Right kidney (tissue), 9 donors: ENCODE measurements around the gene AKR1B15.
A peak's percentile ranks its signal among the peaks of the same experiment; 100 is the strongest.
"Not testable (repeated sequence)": the region's sequence is repeated elsewhere in the genome, so short reads cannot be mapped to it uniquely, and the experiment has no call there.

Experiments
- DNase-seq: peaks from one replicate; pipeline ENCODE4 v3.0.0-alpha.2; 2016
- long read RNA-seq, 8 donors: transcript quantifications; one replicate each; lab custom pipeline, GENCODE V29; 2026

Gene AKR1B15
- long read RNA-seq, donor 1: 0 reads
- long read RNA-seq, donor 2: 0 reads
- long read RNA-seq, donor 3: 0 reads
- long read RNA-seq, donor 4: 0 reads
- long read RNA-seq, donor 5: 0 reads
- long read RNA-seq, donor 6: 0 reads
- long read RNA-seq, donor 7: 0 reads
- long read RNA-seq, donor 8: 0 reads

- DNase-seq: no peak
Observed at GRCh38 chr7:134548877-134549276, at the start of gene AKR1B15. AKR1B15 (plus strand) TSS chr7:134549110; CDS start chr7:134564620, 15,510 bp downstream.

GRCh38 chr7:134500406-134500805, 48.5 kb upstream of the AKR1B15 start:
- DNase-seq: no peak

- DNase-seq: no peak
Observed at GRCh38 chr7:134500982-134501381, 47.9 kb upstream of the AKR1B15 start.

GRCh38 chr7:134502463-134503371, 46.2 kb upstream of the AKR1B15 start:
- DNase-seq: no peak

- no peak for DNase-seq
Observed at GRCh38 chr7:134504660-134505164, 44.2 kb upstream of the AKR1B15 start.

GRCh38 chr7:134505856-134506255, 43.1 kb upstream of the AKR1B15 start:
- no peak for DNase-seq

GRCh38 chr7:134509010-134509409, 39.9 kb upstream of the AKR1B15 start:
- DNase-seq: no peak

- DNase-seq: no peak
Observed at GRCh38 chr7:134510646-134511045, 38.3 kb upstream of the AKR1B15 start.

- no peak for DNase-seq
Observed at GRCh38 chr7:134512271-134512670, 36.6 kb upstream of the AKR1B15 start.

GRCh38 chr7:134513169-134513752, 35.6 kb upstream of the AKR1B15 start:
- DNase-seq: peak; percentile 28

GRCh38 chr7:134514106-134514505, 34.8 kb upstream of the AKR1B15 start:
- DNase-seq: no peak

- DNase-seq: peak; percentile 37
Observed at GRCh38 chr7:134514663-134515062, 34.2 kb upstream of the AKR1B15 start.

- no peak for DNase-seq
Observed at GRCh38 chr7:134515569-134516468, 33.1 kb upstream of the AKR1B15 start.

- no peak for DNase-seq
Observed at GRCh38 chr7:134520130-134520529, 28.8 kb upstream of the AKR1B15 start.

GRCh38 chr7:134522601-134523000, 26.3 kb upstream of the AKR1B15 start:
- DNase-seq: no peak

GRCh38 chr7:134525449-134525848, 23.5 kb upstream of the AKR1B15 start:
- not testable (repeated sequence) for DNase-seq

GRCh38 chr7:134526552-134527248, 22.2 kb upstream of the AKR1B15 start:
- DNase-seq: not testable (repeated sequence)

GRCh38 chr7:134527979-134528371, 20.9 kb upstream of the AKR1B15 start:
- DNase-seq: peak; percentile 20

GRCh38 chr7:134528749-134529148, 20.2 kb upstream of the AKR1B15 start:
- DNase-seq: no peak

GRCh38 chr7:134530460-134530859, 18.4 kb upstream of the AKR1B15 start:
- DNase-seq: no peak

GRCh38 chr7:134532180-134532953, 16.5 kb upstream of the AKR1B15 start:
- DNase-seq: no peak
